COR-L47 (cell line): ENCODE results near the gene FBN2.

ENCODE experiments used
- DNase-seq: peaks from one replicate; lab custom pipeline; 2025; lab: John Stamatoyannopoulos, UW

The FBN2 gene

DNA sequence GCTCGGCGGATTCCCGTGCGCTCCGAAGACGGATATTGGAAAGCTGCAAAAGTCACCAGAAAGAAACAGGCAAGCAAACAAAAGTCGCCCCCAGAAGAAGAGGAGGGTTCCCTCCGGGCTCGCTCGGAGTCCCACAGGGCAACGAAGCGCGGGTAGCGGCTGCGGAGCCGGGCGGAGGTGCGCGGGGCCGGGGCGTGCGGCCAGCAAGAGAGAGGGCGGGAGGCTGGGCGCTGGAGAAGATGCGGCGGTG lies at the start of gene FBN2:
Gene FBN2, minus strand, starts transcription at position 246 of the 250 bp plus-strand sequence. CDS start 642 bp downstream, outside the sequence.
- DNase-seq, result no peak

DNA sequence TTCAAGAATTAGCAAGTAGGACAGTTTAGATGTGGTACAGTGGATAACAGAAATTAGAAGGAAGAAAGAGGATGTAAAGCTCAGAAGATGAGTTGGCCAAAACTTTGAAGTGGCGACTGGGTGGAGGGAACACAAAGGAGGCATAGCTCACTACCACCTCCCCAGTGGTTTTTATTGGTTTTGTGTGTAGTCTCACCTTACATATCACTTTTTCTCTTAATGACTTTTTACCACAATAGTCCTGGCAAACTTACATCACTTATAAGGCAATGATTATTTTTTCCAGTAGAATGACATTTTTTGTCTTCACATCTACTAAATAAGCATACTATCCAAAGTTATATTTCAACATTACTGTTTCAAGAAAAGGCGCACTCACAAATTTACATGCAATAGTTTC lies 49.2 kb upstream of the FBN2 start:
- no peak for DNase-seq

DNA sequence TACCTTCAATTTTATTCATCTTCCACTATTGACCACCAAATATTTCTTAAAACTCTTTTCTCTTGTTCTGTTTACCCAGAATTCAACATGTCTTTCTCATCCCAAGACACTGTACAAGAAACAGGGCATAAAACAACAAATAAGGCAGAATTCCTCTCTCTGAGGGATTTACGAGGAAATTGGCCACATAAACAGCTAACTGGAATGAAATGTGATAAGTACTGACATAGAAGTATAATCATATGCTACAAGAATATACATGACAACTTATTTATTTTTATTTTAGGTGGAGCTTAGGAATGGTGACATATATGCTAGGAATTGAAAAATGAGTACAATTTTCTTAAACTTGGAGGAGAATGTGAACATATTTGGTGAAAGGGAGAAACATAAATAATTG lies 48.8 kb upstream of the FBN2 start:
- no peak for DNase-seq

DNA sequence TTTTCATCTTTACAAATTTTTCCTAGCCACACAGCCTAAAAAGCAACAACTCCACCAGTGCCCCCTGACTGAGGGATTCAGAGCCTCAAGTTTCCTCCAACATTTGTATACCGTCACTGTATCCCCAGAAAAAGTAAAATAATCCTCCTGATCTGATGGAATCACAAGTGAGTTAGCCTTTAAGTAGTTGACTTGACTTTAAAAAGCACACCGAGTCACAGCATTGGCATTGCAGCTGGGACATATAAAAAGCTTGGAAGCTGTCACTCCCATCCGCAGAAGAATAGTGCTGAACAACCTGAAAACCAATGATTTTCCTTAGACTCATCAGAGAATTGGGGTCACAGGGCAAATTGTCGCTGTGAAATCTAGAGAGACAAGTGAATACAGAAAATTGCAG lies 41.6 kb upstream of the FBN2 start:
- DNase-seq, result no peak

DNA sequence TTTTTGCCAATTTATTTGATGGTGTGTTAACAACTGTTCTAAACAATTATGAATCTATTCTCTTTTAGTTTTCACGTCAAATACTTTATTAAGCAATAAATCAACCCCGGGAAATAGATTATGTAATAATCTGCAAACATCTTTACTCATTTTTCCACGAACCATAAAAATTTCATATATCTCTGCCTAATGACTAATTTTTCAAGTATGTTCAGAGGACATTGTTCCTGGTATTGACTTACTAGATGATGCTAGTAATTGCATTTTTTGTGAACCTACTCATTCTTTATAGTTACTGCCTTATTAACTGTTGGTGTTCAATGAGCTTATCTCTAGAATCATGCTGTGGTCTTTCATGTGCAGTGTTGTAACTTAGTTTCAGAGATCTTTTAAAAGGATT lies 41.0 kb upstream of the FBN2 start:
- DNase-seq, result no peak

DNA sequence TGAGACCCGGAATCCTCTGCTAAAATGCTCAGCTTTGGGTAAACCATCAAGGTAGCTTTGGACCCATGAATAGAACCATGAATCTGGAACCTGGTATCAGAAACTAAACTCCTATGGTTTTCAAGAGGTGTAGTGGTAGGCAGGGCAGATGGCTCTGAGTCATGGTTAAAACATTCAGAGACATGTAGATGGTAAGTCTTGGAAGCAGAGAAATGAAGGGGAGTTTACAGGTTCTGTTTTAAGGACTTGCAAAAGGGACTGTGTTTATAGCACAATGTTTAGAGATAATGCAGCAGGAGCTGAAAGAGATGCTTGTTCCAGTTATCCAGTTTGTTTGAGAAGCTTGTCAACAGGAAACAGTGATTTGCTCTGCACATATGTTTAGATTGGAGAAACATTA lies 36.0 kb upstream of the FBN2 start:
- no peak for DNase-seq

DNA sequence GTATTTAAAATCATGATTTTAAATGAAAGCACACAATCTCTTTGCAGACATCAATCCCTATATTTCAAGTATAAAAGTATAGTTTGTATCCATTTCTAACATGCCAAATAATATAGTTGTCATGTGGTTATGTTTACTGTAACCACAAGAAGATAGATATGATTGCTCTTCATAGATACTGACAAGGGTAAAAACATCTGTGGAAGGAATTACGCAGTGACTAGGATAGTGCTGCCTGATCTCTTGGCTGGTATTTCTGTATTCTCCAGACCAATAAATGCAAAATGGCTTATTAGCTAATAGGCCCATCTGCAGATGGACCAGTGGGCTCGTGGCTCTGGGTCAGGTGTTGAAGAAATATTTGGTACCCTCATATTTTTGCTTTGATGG lies 34.9 kb upstream of the FBN2 start:
- DNase-seq, result no peak

DNA sequence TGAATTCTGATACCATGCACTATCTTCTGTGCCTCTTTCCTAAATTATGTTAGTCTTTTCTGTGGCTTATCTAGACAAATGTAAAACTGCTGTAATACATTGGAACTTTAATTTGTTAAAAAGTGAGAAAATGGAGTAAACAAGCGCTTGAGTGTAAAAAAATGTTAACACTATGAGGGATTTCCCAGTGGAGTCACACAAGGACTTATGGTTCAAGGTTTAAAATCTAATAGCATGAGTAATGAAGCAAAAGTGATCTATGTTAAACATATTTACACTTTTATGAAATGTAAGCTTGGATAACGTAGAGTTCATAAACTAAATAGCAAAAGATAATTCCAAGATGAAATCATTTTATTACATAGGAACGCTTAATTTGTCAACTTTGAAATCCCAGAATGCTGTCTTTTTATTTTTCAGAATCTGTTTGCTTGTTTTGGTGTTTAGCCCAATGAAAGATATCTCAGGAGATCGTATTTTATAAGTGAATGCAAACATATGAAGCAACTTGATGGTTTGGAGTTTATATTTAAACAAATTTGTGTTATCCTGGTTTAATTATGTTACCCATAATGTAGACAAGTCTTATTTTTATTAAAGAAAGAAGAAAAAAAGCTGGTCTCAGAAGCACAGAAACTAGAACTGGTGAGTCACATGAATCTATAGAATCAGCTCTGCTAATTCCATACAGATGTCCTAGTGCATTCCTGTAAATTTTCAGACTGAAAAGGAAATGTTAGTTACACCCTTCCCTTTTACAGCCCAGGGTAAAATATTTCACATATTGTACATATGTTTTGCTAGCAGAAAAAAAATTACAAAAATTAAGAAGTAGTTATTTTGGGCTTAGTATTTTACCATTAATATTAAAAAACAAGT lies 34.2 kb upstream of the FBN2 start:
- DNase-seq, result no peak

DNA sequence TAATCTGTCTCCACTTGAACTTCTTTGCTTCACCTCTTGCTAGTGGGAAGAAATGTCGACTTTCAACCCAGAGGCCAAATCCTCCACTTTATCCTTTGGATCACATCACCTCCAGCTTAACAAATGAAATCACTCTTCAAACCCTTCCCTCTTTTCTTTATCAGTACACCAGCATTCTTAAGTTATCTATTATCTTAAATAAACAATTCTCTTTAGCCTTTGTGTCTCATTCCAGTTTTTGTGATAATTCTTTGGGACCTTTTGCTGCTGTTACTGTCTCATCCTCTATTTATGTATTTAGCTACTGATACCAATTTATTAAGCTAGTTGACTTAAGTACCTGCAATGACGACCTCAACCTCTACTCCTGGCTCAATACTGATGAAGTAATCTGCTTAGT lies 28.1 kb upstream of the FBN2 start:
- no peak for DNase-seq

DNA sequence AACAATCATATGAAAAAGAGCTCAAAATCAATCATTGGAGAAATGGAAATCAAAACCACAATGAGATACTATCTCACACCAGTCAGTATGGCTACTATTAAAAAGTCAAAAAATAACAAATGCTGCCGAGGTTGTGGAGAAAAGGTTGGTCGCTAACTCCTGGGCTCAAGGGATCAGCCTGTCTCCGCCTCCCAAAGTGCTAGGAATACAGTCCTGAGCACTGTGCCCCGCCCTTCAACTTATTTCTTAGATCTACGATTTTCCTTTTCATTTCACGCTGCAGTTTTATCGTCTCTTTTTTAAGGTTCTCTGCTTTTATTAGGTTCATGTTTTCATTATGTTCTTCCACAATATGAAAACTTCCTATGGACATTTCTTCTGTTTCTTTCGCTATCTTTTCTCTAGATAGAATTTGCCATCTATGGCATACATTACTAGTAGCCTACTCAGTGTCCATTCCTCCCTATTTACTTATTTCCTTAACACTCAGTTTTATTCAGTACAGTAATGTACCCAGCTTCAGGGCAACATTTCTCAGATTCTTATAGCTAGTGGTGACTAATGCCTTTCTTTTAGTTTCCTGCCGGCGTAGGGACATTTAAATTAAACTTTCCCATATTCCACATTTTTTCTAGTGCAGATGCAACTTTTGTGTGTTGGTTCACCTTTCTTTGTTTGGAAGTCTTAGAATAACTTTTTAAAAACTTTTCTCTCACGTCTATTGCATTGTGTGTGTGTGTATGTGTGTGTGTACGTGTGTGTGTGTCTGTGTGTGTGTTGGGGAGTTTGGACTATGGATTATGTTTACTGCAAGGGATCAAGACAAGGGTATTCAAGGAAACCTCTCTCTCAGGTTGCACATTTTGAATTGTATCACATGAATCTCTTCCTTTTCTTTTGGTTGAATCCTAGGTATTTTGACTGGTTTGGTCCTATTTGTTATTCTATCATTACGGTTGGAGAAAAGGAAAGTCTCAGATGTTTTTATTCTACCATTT lies 21.6 kb upstream of the FBN2 start:
- DNase-seq, result no peak

DNA sequence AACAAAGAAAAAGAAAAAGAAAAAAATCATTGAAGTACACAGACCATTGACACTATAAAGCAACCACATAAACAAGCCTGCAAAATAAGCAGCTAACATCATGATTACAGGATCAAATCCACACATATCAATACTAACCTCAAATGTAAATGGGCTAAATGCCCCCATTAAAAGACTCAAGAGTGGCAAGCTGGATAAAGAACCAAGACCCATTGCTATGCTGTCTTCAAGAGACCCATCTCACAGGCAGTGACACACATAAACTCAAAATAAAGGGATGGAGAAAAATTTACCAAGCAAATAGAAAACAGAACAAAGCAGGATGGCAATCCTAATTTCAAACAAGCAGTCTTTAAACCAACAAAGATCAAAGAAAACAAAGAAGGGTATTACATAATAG lies 15.7 kb upstream of the FBN2 start:
- DNase-seq, result no peak

DNA sequence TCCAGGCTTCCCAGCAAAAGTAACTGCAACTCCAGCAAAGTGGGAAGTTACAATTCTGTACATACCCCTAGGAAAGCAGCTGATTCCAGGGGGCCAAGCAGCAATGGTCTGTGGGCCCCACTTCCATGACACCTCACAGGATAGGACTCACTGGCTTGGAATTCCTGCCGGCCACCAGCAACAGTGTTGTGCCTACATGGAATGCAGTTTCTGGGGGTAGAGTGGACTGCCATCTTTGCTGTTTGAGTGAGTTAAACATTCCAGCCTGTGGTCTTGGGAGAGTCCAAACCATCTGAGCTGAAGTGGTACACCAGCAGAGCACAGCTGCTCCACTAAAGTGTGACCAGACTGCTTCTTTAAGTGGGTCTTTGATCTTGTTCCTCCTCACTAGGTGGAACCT lies 13.4 kb upstream of the FBN2 start:
- no peak for DNase-seq

DNA sequence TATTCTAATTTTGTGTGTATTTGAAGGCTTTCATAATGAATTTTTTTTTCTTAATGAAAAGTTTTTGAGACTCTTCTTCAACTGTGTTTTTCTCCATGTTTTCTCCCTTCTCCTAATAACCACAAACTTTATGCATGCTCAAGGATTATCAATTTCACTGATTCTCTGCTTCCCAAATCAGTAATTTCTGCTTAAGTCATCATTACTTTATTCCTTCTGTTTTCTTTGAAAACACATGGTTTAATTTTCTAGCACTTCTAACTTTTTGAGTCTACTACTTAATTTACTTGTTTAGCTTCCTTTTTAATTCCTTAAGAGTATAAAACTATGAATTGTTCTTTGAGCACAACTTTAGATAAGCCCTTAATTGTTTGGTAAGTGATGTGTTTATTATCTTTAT lies 11.5 kb upstream of the FBN2 start:
- no peak for DNase-seq

DNA sequence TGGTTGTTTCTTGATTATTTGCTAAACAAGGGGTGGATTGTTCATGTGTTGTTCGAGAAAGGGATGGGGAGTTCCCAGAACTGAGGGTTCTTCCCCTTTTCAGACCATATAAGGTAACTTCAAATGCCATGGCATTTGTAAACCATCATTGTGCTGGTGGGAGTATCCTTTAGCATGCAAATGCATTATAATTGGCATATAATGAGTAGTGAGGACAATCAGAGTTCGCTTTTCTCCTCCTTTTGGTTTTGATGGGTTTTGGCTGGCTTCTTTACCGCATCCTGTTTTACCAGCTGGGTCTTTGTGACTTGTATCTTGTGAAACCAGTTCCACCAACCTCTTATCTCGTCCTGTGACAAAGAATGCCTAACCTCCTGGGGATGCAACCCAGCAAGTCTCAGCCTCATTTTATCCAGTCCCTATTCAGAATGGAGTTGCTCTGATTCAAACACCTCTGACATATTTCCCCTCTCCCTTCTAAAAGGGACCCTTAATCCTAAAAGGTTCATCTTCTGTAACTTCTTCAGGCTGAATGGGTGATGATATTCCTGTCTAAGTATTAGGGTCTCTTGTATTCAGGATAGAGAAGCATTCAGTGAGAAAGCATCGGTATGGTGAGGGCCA lies 8.7 kb upstream of the FBN2 start:
- peak; percentile 2 for DNase-seq

DNA sequence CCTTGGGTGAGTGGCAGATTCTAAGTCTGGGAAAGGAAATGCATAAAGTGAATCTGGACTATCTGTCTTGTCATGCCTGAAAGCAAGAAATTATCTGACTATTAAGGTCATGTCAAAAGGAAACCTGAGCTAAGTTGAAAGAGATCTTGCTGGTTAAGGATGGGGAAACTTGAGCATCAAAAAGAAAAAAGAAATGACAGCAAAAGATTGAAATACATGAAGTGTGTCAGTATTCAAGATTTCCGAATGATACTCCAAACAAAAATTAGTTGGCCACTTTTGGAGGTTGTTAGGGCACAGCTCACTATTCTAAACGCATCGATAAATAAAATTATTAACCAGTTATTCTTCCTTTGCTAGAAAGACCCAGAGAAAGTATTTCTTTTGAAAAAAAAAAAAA lies 3.3 kb upstream of the FBN2 start:
- no peak for DNase-seq

DNA sequence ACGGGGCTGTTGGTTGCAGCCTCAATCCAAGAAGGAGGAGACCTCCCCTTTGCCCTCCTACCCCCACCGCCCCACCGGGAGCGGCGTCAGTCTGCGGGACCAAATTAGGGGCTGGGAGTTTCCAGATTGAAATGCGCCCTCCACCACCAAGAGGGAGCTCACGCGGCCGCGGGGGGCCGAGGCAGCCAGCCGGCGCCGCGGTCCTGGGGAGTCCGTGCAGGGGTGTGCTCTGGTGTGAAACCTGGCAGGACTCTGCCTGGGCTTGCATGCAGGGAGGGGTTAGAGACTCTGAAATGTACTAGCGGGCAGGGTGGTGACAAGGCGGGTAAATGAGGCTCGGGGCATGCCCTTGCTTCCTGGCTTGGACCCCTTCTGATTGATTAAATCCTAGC lies 989 bp upstream of the FBN2 start:
- peak; percentile 24 for DNase-seq

DNA sequence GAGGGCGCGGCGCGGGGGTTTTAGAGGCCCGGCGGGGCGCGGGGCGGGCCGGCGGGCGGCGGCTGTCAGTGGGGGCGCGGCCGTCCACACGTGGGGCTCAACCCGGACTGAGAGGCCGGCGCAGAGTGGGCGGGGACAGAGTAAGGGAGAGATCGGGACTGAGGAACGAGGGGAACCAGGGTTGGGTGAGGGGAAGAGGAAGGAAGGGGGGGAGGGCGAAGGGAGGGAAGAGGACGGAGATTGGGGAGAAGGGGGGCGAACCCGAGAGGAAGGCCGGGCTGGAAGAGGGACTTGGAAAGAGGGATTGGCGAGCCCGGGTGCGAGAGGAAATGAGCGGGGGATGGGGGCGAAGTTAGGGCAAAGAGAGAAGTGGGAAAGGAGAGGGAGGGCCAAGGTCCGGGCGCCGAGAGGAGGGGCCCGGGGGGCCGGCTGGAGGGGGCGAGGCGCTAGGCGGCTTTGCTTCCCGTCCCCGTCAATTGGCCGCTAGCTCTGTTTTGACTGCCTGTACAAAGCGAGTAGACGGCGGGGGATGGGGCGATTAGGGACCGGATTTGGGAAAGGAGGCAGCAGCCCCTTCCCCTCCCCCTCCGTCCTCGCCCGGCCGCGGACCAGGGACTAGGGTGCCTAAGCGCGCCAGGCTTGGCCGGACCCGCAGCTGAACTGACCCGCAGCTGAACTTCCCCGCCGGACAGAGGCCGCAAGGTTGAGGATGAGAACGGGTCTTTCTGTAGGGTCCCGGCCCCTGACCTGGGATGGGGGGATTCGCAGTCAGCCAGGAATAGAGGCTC lies 399 bp upstream of the FBN2 start:
- peak; percentile 33 for DNase-seq

DNA sequence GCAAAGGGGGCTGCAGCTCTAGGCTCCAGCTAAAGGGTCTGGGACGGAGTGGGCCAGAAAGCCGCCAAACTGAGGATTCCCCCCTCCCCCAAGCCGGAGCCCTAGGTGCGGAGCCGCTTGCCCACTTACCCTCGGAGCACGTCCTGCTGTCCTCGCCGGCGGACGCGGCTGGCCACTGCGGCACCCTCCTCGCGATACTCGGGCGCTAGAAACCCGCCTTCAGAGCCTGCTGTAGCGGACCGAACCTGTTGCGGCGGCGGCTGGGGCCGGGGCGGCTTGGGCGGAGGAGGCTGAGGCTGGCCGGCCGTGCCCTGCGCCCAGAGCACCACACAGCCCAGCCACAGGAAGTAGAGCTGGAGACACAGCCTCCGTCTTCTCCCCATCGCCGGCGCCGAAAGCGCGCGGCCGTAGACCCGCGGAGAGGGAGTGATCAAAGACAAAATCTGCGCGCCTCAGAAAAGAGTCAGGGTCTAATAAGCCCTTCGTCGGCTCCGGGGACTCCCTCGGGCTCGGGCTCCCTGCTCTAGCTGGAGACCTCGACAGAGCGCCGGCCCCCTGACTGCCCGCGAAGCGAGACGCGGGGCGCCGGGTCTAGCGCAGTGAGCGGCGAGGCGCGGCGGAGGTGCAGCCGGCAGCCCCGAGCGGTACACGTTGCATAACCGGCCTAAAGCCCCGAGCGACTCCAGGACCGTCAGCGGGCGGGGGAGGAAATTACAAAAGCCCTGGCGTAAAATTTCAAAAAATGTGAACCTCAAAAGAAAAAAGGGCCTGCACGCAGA lies 635 bp downstream of the FBN2 start:
- DNase-seq, result peak; percentile 21

DNA sequence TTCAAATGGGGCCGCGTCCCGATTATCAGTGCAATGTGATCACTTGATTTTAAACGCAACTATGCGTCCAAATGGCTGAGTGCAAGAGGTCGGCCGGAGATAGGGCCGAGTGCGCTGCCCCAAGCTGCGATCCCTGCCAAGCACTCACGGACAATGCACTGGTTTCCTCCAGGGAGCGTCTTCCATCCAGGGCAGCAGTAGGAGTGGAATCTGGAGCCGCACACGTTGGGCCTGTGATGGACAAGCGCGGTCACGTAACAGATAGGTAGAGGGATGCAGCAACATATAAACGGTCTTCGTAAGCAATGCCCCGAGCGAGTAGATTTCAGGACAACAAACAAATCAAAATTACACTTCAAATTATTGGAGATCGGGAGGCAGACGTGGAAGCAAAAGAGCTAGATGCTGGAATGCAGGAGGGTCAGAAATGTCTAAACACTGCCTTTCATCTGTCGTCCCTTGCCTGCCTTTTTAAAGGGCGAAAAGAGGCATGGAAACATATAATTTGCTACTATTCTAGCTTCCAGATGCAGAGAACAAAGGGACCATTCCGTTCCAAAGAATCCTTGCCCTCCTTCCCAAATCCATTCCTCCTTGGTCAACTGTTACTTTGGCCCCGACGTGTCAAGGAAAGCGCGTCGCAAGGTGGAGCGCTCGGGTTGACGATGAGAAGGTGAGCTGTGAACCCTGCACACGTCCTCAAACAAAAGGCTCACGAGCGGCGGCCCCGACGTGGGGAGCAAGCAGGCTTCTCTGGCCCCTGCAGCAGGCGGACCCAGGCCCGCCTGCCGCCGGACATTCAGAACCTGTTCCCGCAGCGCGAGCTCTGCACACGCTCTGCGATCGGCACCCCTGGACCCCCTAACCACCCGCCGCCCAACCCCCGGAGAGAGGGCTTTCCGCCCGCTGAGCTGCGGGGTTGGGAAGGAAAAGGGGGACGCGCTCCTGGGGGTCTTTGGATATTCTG lies 1.5 kb downstream of the FBN2 start:
- no peak for DNase-seq

DNA sequence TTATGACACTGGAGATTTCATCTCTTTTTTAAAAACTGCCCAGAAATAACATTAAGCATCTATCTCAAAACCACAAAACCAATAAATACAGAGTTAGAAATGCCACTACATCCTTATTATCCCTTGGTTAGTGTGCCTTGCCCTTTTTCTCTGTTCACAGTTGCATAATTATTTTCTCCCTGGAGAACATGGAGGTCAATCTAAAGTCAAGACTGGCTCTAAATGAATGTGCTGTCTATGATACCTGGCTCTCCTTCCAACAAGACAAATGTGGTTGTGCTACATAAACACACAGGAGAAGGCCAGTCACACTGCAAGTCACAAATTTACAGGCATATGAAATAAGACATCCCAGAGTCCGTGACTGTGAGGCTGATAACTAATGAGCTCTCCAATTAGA lies 2.8 kb downstream of the FBN2 start:
- no peak for DNase-seq
